ENCODE measurements around the gene MYO15B.

- TF ChIP-seq POLR2AphosphoS5 (IDR thresholded peaks at IDR 0.05; ENCODE audit: low read depth, low read length), result no peak
- TF ChIP-seq, protein P1, sequence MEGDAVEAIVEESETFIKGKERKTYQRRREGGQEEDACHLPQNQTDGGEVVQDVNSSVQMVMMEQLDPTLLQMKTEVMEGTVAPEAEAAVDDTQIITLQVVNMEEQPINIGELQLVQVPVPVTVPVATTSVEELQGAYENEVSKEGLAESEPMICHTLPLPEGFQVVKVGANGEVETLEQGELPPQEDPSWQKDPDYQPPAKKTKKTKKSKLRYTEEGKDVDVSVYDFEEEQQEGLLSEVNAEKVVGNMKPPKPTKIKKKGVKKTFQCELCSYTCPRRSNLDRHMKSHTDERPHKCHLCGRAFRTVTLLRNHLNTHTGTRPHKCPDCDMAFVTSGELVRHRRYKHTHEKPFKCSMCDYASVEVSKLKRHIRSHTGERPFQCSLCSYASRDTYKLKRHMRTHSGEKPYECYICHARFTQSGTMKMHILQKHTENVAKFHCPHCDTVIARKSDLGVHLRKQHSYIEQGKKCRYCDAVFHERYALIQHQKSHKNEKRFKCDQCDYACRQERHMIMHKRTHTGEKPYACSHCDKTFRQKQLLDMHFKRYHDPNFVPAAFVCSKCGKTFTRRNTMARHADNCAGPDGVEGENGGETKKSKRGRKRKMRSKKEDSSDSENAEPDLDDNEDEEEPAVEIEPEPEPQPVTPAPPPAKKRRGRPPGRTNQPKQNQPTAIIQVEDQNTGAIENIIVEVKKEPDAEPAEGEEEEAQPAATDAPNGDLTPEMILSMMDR (IDR thresholded peaks at IDR 0.05), result no peak
- TF ChIP-seq, protein P2, sequence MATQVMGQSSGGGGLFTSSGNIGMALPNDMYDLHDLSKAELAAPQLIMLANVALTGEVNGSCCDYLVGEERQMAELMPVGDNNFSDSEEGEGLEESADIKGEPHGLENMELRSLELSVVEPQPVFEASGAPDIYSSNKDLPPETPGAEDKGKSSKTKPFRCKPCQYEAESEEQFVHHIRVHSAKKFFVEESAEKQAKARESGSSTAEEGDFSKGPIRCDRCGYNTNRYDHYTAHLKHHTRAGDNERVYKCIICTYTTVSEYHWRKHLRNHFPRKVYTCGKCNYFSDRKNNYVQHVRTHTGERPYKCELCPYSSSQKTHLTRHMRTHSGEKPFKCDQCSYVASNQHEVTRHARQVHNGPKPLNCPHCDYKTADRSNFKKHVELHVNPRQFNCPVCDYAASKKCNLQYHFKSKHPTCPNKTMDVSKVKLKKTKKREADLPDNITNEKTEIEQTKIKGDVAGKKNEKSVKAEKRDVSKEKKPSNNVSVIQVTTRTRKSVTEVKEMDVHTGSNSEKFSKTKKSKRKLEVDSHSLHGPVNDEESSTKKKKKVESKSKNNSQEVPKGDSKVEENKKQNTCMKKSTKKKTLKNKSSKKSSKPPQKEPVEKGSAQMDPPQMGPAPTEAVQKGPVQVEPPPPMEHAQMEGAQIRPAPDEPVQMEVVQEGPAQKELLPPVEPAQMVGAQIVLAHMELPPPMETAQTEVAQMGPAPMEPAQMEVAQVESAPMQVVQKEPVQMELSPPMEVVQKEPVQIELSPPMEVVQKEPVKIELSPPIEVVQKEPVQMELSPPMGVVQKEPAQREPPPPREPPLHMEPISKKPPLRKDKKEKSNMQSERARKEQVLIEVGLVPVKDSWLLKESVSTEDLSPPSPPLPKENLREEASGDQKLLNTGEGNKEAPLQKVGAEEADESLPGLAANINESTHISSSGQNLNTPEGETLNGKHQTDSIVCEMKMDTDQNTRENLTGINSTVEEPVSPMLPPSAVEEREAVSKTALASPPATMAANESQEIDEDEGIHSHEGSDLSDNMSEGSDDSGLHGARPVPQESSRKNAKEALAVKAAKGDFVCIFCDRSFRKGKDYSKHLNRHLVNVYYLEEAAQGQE (IDR thresholded peaks at IDR 0.05; ENCODE audit: insufficient read depth in 1 of 2, low read depth in 2 of 2, low read length in 1 of 2), result no peak
These were observed 4.2 kb downstream of the MYO15B start for GRCh38 chr17:75591722-75592302.

All from Panc1 (cell line).